ENCODE data around the gene RPUSD4. TPM values are rescaled to one million over a fixed set of nuclear protein-coding genes. Genes with fewer than 3 reads are reported as not detected.

The RPUSD4 gene
- total and polyA plus RNA-seq, 10 of the 15 experiments (the other 5 are each of a cell fraction or from before 2014, with no cell fraction given): 24.5 to 47.6 (median 31.7) TPM

DNA sequence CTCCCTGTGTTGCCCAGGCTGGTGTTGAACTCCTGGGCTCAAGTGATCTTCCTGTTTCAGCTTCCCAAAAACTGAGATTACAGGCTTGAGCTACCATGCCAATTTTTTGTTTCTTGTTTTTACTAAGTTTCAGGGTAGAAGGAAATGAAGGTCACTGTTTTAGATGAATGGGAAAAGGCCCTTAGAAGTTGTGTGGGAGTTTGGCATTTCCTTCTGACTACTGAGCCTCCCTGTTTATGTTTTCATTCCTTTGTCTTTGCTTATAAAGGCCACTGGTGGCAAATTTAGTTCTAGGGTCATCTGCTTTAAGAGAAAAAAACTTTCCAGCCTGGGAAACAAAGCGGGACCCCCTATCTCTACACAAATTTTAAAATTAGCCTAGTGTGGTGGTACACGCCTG, 35.2 kb upstream of the RPUSD4 start (continued):
- TF ChIP-seq, protein P1, sequence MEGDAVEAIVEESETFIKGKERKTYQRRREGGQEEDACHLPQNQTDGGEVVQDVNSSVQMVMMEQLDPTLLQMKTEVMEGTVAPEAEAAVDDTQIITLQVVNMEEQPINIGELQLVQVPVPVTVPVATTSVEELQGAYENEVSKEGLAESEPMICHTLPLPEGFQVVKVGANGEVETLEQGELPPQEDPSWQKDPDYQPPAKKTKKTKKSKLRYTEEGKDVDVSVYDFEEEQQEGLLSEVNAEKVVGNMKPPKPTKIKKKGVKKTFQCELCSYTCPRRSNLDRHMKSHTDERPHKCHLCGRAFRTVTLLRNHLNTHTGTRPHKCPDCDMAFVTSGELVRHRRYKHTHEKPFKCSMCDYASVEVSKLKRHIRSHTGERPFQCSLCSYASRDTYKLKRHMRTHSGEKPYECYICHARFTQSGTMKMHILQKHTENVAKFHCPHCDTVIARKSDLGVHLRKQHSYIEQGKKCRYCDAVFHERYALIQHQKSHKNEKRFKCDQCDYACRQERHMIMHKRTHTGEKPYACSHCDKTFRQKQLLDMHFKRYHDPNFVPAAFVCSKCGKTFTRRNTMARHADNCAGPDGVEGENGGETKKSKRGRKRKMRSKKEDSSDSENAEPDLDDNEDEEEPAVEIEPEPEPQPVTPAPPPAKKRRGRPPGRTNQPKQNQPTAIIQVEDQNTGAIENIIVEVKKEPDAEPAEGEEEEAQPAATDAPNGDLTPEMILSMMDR (IDR thresholded peaks at IDR 0.05 in 2 of 3, conservative IDR thresholded peaks at IDR 0.05 in 1 of 3; ENCODE audit: control insufficient read depth in 2 of 3, extremely low read depth in 1 of 3, insufficient read depth in 1 of 3, low read depth in 3 of 3, low read length in 3 of 3): no peak
- TF ChIP-seq STAT1 (conservative IDR thresholded peaks at IDR 0.05): no peak
- no peak for TF ChIP-seq NFIC (IDR thresholded peaks at IDR 0.05; ENCODE audit: low read depth, low read length)
- no peak for TF ChIP-seq YBX1 (IDR thresholded peaks at IDR 0.05)
- TF ChIP-seq, protein P2, sequence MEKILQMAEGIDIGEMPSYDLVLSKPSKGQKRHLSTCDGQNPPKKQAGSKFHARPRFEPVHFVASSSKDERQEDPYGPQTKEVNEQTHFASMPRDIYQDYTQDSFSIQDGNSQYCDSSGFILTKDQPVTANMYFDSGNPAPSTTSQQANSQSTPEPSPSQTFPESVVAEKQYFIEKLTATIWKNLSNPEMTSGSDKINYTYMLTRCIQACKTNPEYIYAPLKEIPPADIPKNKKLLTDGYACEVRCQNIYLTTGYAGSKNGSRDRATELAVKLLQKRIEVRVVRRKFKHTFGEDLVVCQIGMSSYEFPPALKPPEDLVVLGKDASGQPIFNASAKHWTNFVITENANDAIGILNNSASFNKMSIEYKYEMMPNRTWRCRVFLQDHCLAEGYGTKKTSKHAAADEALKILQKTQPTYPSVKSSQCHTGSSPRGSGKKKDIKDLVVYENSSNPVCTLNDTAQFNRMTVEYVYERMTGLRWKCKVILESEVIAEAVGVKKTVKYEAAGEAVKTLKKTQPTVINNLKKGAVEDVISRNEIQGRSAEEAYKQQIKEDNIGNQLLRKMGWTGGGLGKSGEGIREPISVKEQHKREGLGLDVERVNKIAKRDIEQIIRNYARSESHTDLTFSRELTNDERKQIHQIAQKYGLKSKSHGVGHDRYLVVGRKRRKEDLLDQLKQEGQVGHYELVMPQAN (conservative IDR thresholded peaks at IDR 0.05): no peak
- TF ChIP-seq, protein P3, sequence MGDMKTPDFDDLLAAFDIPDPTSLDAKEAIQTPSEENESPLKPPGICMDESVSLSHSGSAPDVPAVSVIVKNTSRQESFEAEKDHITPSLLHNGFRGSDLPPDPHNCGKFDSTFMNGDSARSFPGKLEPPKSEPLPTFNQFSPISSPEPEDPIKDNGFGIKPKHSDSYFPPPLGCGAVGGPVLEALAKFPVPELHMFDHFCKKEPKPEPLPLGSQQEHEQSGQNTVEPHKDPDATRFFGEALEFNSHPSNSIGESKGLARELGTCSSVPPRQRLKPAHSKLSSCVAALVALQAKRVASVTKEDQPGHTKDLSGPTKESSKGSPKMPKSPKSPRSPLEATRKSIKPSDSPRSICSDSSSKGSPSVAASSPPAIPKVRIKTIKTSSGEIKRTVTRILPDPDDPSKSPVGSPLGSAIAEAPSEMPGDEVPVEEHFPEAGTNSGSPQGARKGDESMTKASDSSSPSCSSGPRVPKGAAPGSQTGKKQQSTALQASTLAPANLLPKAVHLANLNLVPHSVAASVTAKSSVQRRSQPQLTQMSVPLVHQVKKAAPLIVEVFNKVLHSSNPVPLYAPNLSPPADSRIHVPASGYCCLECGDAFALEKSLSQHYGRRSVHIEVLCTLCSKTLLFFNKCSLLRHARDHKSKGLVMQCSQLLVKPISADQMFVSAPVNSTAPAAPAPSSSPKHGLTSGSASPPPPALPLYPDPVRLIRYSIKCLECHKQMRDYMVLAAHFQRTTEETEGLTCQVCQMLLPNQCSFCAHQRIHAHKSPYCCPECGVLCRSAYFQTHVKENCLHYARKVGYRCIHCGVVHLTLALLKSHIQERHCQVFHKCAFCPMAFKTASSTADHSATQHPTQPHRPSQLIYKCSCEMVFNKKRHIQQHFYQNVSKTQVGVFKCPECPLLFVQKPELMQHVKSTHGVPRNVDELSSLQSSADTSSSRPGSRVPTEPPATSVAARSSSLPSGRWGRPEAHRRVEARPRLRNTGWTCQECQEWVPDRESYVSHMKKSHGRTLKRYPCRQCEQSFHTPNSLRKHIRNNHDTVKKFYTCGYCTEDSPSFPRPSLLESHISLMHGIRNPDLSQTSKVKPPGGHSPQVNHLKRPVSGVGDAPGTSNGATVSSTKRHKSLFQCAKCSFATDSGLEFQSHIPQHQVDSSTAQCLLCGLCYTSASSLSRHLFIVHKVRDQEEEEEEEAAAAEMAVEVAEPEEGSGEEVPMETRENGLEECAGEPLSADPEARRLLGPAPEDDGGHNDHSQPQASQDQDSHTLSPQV (IDR thresholded peaks at IDR 0.05): no peak
- TF ChIP-seq FOS (IDR thresholded peaks at IDR 0.05; ENCODE audit: borderline replicate concordance, extremely low read depth, insufficient read length): no peak
- TF ChIP-seq ZNF384 (IDR thresholded peaks at IDR 0.05; ENCODE audit: borderline replicate concordance, low read depth, low read length): no peak

All from GM12878 (cell line).